Measurements from ENCODE around the gene PITPNB.
A peak's percentile ranks its signal among the peaks of the same experiment; 100 is the strongest.

PITPNB gene

DNA sequence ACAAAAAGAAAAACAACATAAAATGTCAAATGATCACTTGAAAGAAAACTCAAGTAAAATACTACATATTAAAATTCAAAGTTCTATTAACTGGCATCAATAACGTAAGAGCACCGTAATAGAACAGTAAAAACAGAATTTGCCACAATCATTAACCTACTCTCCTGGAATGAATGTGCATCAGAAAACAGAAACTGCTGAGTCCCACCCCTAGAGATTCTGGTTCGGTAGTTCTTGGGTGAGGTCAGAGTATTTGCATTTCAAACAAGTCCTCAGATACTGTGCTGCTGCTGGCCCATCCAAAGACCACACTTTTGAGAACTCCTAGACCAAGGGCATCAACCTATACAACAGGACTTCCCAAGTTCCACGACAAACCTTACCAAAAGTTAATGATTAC lies 23.5 kb downstream of the PITPNB start:
- H3K27me3 ChIP-seq, result no peaks in the 10 kb centered on the region
- intact Hi-C loops (cut with DNase I; ENCODE audit: low total_unique reads), result no loop called here
- peaks cover 0 to 37% (median 9%) of the 10 kb centered on the region in 4 donors for H3K4me1 ChIP-seq
- TF ChIP-seq, protein P1, sequence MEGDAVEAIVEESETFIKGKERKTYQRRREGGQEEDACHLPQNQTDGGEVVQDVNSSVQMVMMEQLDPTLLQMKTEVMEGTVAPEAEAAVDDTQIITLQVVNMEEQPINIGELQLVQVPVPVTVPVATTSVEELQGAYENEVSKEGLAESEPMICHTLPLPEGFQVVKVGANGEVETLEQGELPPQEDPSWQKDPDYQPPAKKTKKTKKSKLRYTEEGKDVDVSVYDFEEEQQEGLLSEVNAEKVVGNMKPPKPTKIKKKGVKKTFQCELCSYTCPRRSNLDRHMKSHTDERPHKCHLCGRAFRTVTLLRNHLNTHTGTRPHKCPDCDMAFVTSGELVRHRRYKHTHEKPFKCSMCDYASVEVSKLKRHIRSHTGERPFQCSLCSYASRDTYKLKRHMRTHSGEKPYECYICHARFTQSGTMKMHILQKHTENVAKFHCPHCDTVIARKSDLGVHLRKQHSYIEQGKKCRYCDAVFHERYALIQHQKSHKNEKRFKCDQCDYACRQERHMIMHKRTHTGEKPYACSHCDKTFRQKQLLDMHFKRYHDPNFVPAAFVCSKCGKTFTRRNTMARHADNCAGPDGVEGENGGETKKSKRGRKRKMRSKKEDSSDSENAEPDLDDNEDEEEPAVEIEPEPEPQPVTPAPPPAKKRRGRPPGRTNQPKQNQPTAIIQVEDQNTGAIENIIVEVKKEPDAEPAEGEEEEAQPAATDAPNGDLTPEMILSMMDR (IDR thresholded peaks at IDR 0.05), result no peak
- peaks cover 65 to 71% (median 69%) of the 10 kb centered on the region in 3 donors for H3K36me3 ChIP-seq
- no peaks in the 10 kb centered on the region for H3K9me3 ChIP-seq
- H3K4me3 ChIP-seq, result no peak overlapping the region
- H3K27ac ChIP-seq, result peak overlapping the region in 1 of 2 donors; percentile 8
- DNase-seq, result no peak

DNA sequence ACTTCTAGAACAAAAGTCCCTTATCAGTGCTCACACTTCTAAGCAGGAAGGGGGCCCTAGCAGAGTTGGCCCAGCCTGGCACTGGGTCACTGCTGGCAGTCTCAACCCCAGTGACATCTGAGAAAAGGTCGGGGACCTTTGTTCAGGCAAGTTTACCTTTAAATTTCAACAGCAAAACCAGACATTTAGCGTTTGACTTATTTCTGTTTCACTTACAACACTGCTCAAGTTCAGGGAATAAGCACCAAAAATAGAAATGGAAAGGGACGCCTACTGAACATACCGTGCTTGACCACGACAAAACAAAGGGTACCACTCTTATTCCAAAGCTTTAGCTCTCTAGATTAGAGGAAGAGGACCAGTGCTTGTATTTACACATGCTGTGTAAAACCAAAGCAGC lies 26.2 kb downstream of the PITPNB start:
- intact Hi-C loops (cut with DNase I; ENCODE audit: low total_unique reads), result no loop called here
- H3K27ac ChIP-seq, result peak overlapping the region; percentile 75 to 77
- no peaks in the 10 kb centered on the region for H3K9me3 ChIP-seq
- no peaks in the 10 kb centered on the region for H3K27me3 ChIP-seq
- peaks cover 0 to 43% (median 11%) of the 10 kb centered on the region in 4 donors for H3K4me1 ChIP-seq
- TF ChIP-seq, protein P1 (IDR thresholded peaks at IDR 0.05), result no peak
- no peak overlapping the region for H3K4me3 ChIP-seq
- no peak for DNase-seq
- peaks cover 65 to 77% (median 72%) of the 10 kb centered on the region in 3 donors for H3K36me3 ChIP-seq

DNA sequence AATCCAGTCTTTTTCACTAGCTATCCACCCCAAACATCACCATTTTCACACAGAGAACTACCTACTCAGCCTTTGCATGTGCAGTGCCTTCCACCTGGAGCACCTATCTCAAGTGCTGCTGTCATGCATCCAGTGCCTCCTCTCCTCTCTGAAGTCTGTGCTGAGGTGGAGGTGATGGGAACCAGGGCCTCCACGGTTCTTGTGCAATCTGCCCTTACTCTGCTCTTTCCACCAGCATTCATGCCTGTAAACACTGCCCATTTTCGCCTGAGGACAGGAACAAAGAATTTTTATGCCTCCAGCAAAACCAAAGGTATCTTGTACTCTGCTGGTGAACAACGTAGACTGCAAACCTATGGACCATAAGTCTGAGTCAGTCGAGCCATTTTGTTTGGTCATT lies 27.0 kb downstream of the PITPNB start:
- TF ChIP-seq, protein P1 (IDR thresholded peaks at IDR 0.05), result no peak
- Histone ChIP-seq H3K36me3 (peaks cover 58 to 77% (median 70%) of the 10 kb centered on the region in 3 donors), H3K4me1 (peaks cover 0 to 50% (median 12%) of the 10 kb centered on the region in 4 donors), H3K27ac (peak overlapping the region; percentile 75 to 77), H3K27me3 (no peaks in the 10 kb centered on the region), H3K4me3 (no peak overlapping the region), H3K9me3 (no peaks in the 10 kb centered on the region)
- intact Hi-C loops (cut with DNase I; ENCODE audit: low total_unique reads), result no loop called here
- no peak for DNase-seq

DNA sequence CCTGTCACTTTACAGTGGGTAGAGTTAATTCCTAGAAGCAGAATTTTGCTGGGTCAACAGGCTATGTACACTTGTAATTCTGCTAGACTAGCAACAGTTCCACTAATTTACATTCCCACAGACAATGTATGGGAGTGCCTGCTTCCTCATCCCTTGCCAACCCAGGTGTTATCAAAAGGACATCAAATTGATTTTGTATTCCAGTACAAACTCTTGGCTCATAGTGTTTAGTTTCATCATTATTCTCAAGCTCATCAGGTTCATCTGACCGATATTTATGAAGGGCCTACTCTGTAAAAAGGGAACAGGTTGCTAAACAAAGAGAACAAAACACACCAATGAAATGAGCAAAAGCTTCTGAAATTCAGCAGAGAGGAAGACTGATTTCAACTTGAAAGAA lies 30.7 kb downstream of the PITPNB start:
- no peaks in the 10 kb centered on the region for H3K27me3 ChIP-seq
- intact Hi-C loops (cut with DNase I; ENCODE audit: low total_unique reads), result loop anchor here (2.0 to 5.0 kb wide), 2 partner anchors 30 to 104 kb away; partner anchors contain the start of gene PITPNB
- no peak overlapping the region for H3K4me3 ChIP-seq
- TF ChIP-seq, protein P1 (IDR thresholded peaks at IDR 0.05), result no peak
- peaks cover 0 to 56% (median 24%) of the 10 kb centered on the region in 4 donors for H3K4me1 ChIP-seq
- H3K27ac ChIP-seq, result peak overlapping the region; percentile 29 to 57
- DNase-seq, result no peak
- H3K36me3 ChIP-seq, result peaks cover 39 to 54% (median 46%) of the 10 kb centered on the region in 3 donors
- no peaks in the 10 kb centered on the region for H3K9me3 ChIP-seq

DNA sequence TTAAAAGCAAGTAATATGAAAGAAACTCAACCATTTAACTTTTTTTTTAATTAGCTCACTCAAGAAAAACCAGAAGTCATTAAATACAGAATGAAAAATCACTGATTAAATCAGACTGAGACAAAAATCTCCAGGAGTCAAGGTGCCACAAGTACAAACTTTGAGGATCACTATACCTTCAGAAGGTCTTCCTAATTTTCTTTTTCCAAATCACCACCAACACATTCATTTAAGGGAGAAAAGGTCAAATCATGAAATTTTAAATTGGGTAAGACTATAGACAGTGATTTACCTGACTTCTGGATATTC lies 32.3 kb downstream of the PITPNB start:
- Histone ChIP-seq H3K36me3 (peaks cover 34 to 54% (median 39%) of the 10 kb centered on the region in 3 donors), H3K4me3 (no peak overlapping the region), H3K27me3 (no peaks in the 10 kb centered on the region), H3K27ac (peak overlapping the region; percentile 34 to 57), H3K9me3 (no peaks in the 10 kb centered on the region), H3K4me1 (peaks cover 0 to 56% (median 25%) of the 10 kb centered on the region in 4 donors)
- intact Hi-C loops (cut with DNase I; ENCODE audit: low total_unique reads), result loop anchor here (5.0 kb wide), 1 partner anchor 106 kb away; no protein-coding TSS in a partner anchor
- TF ChIP-seq, protein P1 (IDR thresholded peaks at IDR 0.05), result no peak
- no peak for DNase-seq

Measured in tibial artery (tissue), 4 donors.